ENCODE results near the gene AJAP1.

- TF ChIP-seq TCF12 (IDR thresholded peaks at IDR 0.05) (no peak), FOXJ3 (CRISPR knock-in tag; IDR thresholded peaks at IDR 0.05) (no peak), CHD2 (IDR thresholded peaks at IDR 0.05; ENCODE audit: low read length, partially characterized antibody) (no peak)
Measured at GRCh38 chr1:4736254-4736653, 81.8 kb downstream of the AJAP1 start.

All from SK-N-SH (cell line).